Endothelial cell of umbilical vein (primary cell): ENCODE measurements around the gene SGSM2. TPM values are rescaled to one million over a fixed set of nuclear protein-coding genes. Genes with fewer than 3 reads are reported as not detected.

ENCODE experiments used
- BruUV-seq: library from RNA; stranded (reverse); fragments of 400-500 nt; replicated peaks from 2 replicates; lab custom pipeline; 2021; lab: Mats Ljungman, UMichigan
- CTCF ChIA-PET: fragments of 300-600, 350-600 bp; sonication (Branson Sonifier 250); formaldehyde crosslinking; loops from one replicate; lab custom pipeline; 2021; ENCODE audit warnings: antibody characterized with exemption, inconsistent platforms; lab: Charles Lee
- POLR2A ChIA-PET: fragments of 300-600, 350-600 bp; sonication (Branson Sonifier 250); formaldehyde crosslinking; loops from one replicate; lab custom pipeline; 2021; ENCODE audit warnings: antibody characterized with exemption, inconsistent platforms; lab: Charles Lee
- DNase-seq: peaks from one replicate; pipeline ENCODE4 v3.0.0-alpha.2; 2011; ENCODE audit warnings: low read depth, low spot score
- FAIRE-seq: peaks from 2 replicates; lab custom pipeline; 2011; peaks lifted over from hg19 to GRCh38; lab: Jason Lieb, UNC
- H2AFZ ChIP-seq: 2 replicates; pipeline ENCODE4 v1.6.0; 2012; ENCODE audit warnings: low read depth, low read length, control low read depth, inconsistent platforms
- H3K27ac ChIP-seq: 2 replicates; pipeline ENCODE4 v1.5.1; 2011; ENCODE audit warnings: low read depth, mild to moderate bottlenecking, control low read depth, low read length, moderate library complexity; ENCODE audit not compliant: insufficient read depth
- H3K27me3 ChIP-seq, 2 experiments: 2 replicates each; pipeline versions ENCODE4 v1.6.0 to v1.6.1; 2011; ENCODE audit warnings: low read length in 2 of 2, mixed read lengths in 1 of 2; ENCODE audit not compliant: control insufficient read depth in 2 of 2, insufficient read depth in 2 of 2
- H3K36me3 ChIP-seq, 2 experiments: 2 replicates in 1 of 2; 3 replicates in 1 of 2; pipeline ENCODE4 v1.5.1; 2011; ENCODE audit warnings: low read length in 2 of 2, mild to moderate bottlenecking in 1 of 2, moderate library complexity in 1 of 2; ENCODE audit not compliant: control insufficient read depth in 2 of 2, insufficient read depth in 2 of 2; ENCODE audit errors: extremely low read depth in 1 of 2
- H3K4me1 ChIP-seq: 3 replicates; pipeline ENCODE4 v1.5.1; 2011; ENCODE audit warnings: mild to moderate bottlenecking, low read length; ENCODE audit not compliant: control insufficient read depth, insufficient read depth; ENCODE audit errors: extremely low read depth
- H3K4me2 ChIP-seq: 2 replicates; pipeline ENCODE4 v1.6.1; 2011; ENCODE audit warnings: low read length, control low read depth, mixed read lengths; ENCODE audit not compliant: insufficient read depth
- H3K4me3 ChIP-seq, 3 experiments: fragments of 200-600 bp in 1 of 3; sonication (generic), shearing (Covaris generic) in 1 of 3; replicated peaks in 1 of 3; 2 replicates each; pipeline ENCODE4 v1.5.1; 2011 to 2016; ENCODE audit warnings: control low read depth in 3 of 3, low read length in 3 of 3, mild to moderate bottlenecking in 2 of 3, inconsistent platforms in 1 of 3, low read depth in 1 of 3, moderate library complexity in 1 of 3; ENCODE audit not compliant: insufficient read depth in 1 of 3
- H3K79me2 ChIP-seq: 2 replicates; pipeline ENCODE4 v1.6.0; 2012; ENCODE audit warnings: low read length, inconsistent platforms; ENCODE audit not compliant: control insufficient read depth, insufficient read depth
- H3K9ac ChIP-seq: replicated peaks from 2 replicates; pipeline ENCODE3; 2011; ENCODE audit warnings: low read length, control low read depth; ENCODE audit not compliant: insufficient read depth; ENCODE audit errors: extremely low read depth
- H3K9me1 ChIP-seq: replicated peaks from 3 replicates; pipeline ENCODE4 v1.6.0; 2011; ENCODE audit warnings: mild to moderate bottlenecking, low read length; ENCODE audit not compliant: control insufficient read depth, insufficient read depth; ENCODE audit errors: extremely low read depth
- H3K9me3 ChIP-seq: replicated peaks from 2 replicates; pipeline ENCODE4 v1.5.1; 2012; ENCODE audit warnings: low read length, inconsistent platforms; ENCODE audit not compliant: control insufficient read depth, insufficient read depth
- H4K20me1 ChIP-seq: replicated peaks from 2 replicates; pipeline ENCODE3; 2011; ENCODE audit warnings: mild to moderate bottlenecking, low read length; ENCODE audit not compliant: control insufficient read depth, insufficient read depth; ENCODE audit errors: extremely low read depth
- EZH2 ChIP-seq: IDR thresholded peaks from 2 replicates; pipeline ENCODE4 v1.6.1; 2012; ENCODE audit warnings: borderline replicate concordance, low read depth, mild to moderate bottlenecking, moderate library complexity, low read length, inconsistent platforms; ENCODE audit not compliant: severe bottlenecking
- FOS ChIP-seq: IDR thresholded peaks from 2 replicates; pipeline ENCODE4 v1.6.1; 2011; ENCODE audit warnings: mild to moderate bottlenecking, low read length, moderate library complexity, borderline replicate concordance; ENCODE audit not compliant: insufficient read depth
- GATA2 ChIP-seq: IDR thresholded peaks from 2 replicates; pipeline ENCODE4 v1.7.0; 2011; ENCODE audit warnings: low read depth, mild to moderate bottlenecking, moderate library complexity, mixed read lengths, low read length; ENCODE audit not compliant: insufficient read length, insufficient read depth
- JUN ChIP-seq: IDR thresholded peaks from 2 replicates; pipeline ENCODE4 v1.6.1; 2011; ENCODE audit warnings: borderline replicate concordance, low read depth; ENCODE audit not compliant: insufficient read length, insufficient read depth
- MAX ChIP-seq: IDR thresholded peaks from 2 replicates; pipeline ENCODE4 v1.6.1; 2011; ENCODE audit not compliant: insufficient read depth, insufficient read length
- MYC ChIP-seq: IDR thresholded peaks from one replicate; pipeline ENCODE4 v1.6.1; 2011; ENCODE audit warnings: mild to moderate bottlenecking, low read depth, low read length
- POLR2A ChIP-seq: IDR thresholded peaks from 2 replicates; pipeline ENCODE4 v1.6.1; 2012; ENCODE audit warnings: low read depth, mild to moderate bottlenecking, control low read depth, low read length
- POLR2AphosphoS5 ChIP-seq: IDR thresholded peaks from 2 replicates; pipeline ENCODE4 v1.6.1; 2012; ENCODE audit warnings: low read depth, mild to moderate bottlenecking, control low read depth, low read length, moderate library complexity; ENCODE audit not compliant: insufficient read depth
- dilution Hi-C: fragments of 300-500 bp; cut with MboI; formaldehyde crosslinking; loops from one replicate; pipeline ENCODE4 v1.15.0; 2019; ENCODE audit warnings: low sequenced_read_pairs; ENCODE audit not compliant: extremely low pct_ligation_motif_present
- intact Hi-C: fragments of 100-400 bp; cut with micrococcal nuclease; formaldehyde crosslinking; loops from one replicate; pipeline ENCODE4 v1.10.0; 2022
- polyA plus RNA-seq, 4 experiments: library from polyadenylated mRNA; depleted of rRNA in 3 of 4; stranded (reverse) in 3 of 4; unstranded in 1 of 4; fragments of >200 nt; gene quantifications; 2 replicates each; pipeline versions ENCODE4 v1.2.1 to v1.2.3, GENCODE V29; 2011 to 2012; ENCODE audit warnings: missing spikeins in 1 of 4
- total RNA-seq: library from RNA; stranded (reverse); gene quantifications from 2 replicates; pipeline ENCODE4 v1.2.3, GENCODE V29; 2021
- TF ChIP-seq, protein P1 (sequence below), 2 donors: IDR thresholded peaks; 1 replicate in 1 of 2; 2 replicates in 1 of 2; pipeline ENCODE4 v1.5.1; 2011; ENCODE audit warnings: low read length in 2 of 2, mild to moderate bottlenecking in 2 of 2, moderate library complexity in 2 of 2, control low read depth in 1 of 2, inconsistent platforms in 1 of 2, low read depth in 1 of 2; ENCODE audit not compliant: insufficient read depth in 1 of 2; ENCODE audit errors: extremely low read depth in 1 of 2

SGSM2 gene
- total and polyA plus RNA-seq, 2 donors (not counting 3 experiments of a cell fraction or from before 2014, with no cell fraction given): 61.6 to 94.5 TPM

GRCh38 chr17:2378905-2379304 lies 41.6 kb downstream of the SGSM2 start:
- Histone ChIP-seq H3K9me1 (no peaks in the 10 kb centered on the region), H3K36me3 (peaks cover 0 to 25% of the 10 kb centered on the region in 2 experiments), H4K20me1 (no peaks in the 10 kb centered on the region), H3K4me1 (no peaks in the 10 kb centered on the region), H3K27me3 (no peaks in the 10 kb centered on the region), H3K27ac (no peak overlapping the region), H3K4me3 (no peak overlapping the region), H3K9ac (no peak overlapping the region), H2AFZ (no peak overlapping the region), H3K4me2 (no peak overlapping the region), H3K79me2 (no peaks in the 10 kb centered on the region), H3K9me3 (no peaks in the 10 kb centered on the region)
- intact Hi-C loops: no loop called here
- TF ChIP-seq FOS (no peak), JUN (no peak), MAX (no peak), POLR2A (no peak), POLR2AphosphoS5 (no peak), GATA2 (no peak), MYC (no peak), EZH2 (no peak)
- TF ChIP-seq, protein P1, sequence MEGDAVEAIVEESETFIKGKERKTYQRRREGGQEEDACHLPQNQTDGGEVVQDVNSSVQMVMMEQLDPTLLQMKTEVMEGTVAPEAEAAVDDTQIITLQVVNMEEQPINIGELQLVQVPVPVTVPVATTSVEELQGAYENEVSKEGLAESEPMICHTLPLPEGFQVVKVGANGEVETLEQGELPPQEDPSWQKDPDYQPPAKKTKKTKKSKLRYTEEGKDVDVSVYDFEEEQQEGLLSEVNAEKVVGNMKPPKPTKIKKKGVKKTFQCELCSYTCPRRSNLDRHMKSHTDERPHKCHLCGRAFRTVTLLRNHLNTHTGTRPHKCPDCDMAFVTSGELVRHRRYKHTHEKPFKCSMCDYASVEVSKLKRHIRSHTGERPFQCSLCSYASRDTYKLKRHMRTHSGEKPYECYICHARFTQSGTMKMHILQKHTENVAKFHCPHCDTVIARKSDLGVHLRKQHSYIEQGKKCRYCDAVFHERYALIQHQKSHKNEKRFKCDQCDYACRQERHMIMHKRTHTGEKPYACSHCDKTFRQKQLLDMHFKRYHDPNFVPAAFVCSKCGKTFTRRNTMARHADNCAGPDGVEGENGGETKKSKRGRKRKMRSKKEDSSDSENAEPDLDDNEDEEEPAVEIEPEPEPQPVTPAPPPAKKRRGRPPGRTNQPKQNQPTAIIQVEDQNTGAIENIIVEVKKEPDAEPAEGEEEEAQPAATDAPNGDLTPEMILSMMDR (IDR thresholded peaks at IDR 0.05; ENCODE audit: extremely low read depth in 1 of 2, insufficient read depth in 1 of 2, low read depth in 1 of 2, low read length in 2 of 2): no peak
- ChIA-PET POLR2A (no interaction called here), CTCF (interaction anchor here (15.2 kb wide), 1 partner anchor 36 kb away, joined by 909 read pairs; no protein-coding TSS in a partner anchor)
- no peak for DNase-seq
- BruUV-seq: no TSS peak
- dilution Hi-C loops: no loop called here
- FAIRE-seq: no peak
